ENCODE measurements around the gene LMAN2L. TPM values are rescaled to one million over a fixed set of nuclear protein-coding genes. Genes with fewer than 3 reads are reported as not detected.

Gene LMAN2L
- total RNA-seq, 1 donor from 2014 or later: 33.3 TPM

- no peak for DNase-seq (ENCODE audit: low spot score in 2 of 2, unreplicated experiment in 2 of 2)
- Mint-ChIP-seq H3K27me3 (ENCODE audit: low read depth) (no peaks in the 10 kb centered on the region), H3K36me3 (no peaks in the 10 kb centered on the region), H3K9me3 (no peaks in the 10 kb centered on the region), H3K27ac (no peak overlapping the region), H3K4me1 (peaks cover 5% of the 10 kb centered on the region), H3K4me3 (no peak overlapping the region)
- TF ChIP-seq CTCF (IDR thresholded peaks at IDR 0.05; ENCODE audit: unreplicated experiment): no peak
Observed at GRCh38 chr2:96694816-96695455, 44.9 kb downstream of the LMAN2L start.

- TF ChIP-seq CTCF (IDR thresholded peaks at IDR 0.05; ENCODE audit: unreplicated experiment): no peak
- Mint-ChIP-seq H3K9me3 (no peaks in the 10 kb centered on the region), H3K27me3 (ENCODE audit: low read depth) (no peaks in the 10 kb centered on the region), H3K27ac (peak overlapping the region; percentile 40), H3K36me3 (no peaks in the 10 kb centered on the region), H3K4me1 (peaks cover 5% of the 10 kb centered on the region), H3K4me3 (no peak overlapping the region)
- no peak for DNase-seq (ENCODE audit: low spot score in 2 of 2, unreplicated experiment in 2 of 2)
Observed at GRCh38 chr2:96694279-96694678, 45.6 kb downstream of the LMAN2L start.

DNA sequence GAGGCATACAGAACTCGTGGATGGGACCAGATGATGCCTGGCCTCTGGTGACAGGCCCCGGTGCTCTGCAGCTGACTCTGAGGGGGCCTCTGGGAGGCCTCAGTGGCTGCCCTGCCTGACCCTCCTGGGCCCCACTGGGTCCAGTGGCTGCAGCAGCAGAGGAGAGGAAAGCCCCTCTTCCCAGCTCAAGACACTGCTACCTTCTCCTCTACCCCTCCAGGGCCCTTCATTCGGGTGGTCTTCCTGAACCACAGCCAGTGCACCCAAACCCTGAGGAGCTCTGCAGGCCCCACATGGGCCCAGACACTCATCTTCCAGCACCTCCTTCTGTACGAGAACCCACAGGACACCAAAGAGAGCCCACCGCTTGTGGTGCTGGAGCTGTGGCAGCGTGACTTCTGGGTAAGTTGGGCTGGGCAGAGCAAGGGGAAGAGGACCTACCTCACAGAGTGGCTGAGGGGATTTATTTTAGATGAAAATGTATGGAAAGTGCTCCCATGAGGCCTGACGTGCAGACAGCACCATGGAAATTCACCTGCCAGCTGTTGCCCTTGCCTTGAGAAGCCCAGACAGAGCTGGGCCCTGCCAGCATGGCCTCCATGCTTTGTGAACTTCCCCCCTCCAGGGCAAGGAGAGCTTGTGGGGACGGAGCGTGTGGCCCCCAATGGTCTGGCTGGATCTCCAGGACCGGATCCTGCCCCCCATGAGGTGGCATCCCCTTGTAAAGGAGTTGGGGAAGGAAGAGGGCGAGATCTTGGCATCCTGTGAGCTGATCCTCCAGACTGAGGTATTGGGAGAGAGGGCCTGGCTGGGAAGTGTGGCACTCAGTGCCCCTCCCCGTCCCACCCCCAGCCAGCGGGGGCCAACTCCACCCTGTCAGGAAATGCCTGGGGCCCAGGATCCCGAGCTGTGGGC is 46.3 kb downstream of the LMAN2L start:
- peaks cover 5% of the 10 kb centered on the region for H3K4me1 Mint-ChIP-seq
- no peak overlapping the region for H3K4me3 Mint-ChIP-seq
- H3K36me3 Mint-ChIP-seq: no peaks in the 10 kb centered on the region
- H3K27me3 Mint-ChIP-seq (ENCODE audit: low read depth): no peaks in the 10 kb centered on the region
- no peak overlapping the region for H3K27ac Mint-ChIP-seq
- no peak for DNase-seq (ENCODE audit: low spot score in 2 of 2, unreplicated experiment in 2 of 2)
- no peak for TF ChIP-seq CTCF (IDR thresholded peaks at IDR 0.05; ENCODE audit: unreplicated experiment)
- no peaks in the 10 kb centered on the region for H3K9me3 Mint-ChIP-seq

DNA sequence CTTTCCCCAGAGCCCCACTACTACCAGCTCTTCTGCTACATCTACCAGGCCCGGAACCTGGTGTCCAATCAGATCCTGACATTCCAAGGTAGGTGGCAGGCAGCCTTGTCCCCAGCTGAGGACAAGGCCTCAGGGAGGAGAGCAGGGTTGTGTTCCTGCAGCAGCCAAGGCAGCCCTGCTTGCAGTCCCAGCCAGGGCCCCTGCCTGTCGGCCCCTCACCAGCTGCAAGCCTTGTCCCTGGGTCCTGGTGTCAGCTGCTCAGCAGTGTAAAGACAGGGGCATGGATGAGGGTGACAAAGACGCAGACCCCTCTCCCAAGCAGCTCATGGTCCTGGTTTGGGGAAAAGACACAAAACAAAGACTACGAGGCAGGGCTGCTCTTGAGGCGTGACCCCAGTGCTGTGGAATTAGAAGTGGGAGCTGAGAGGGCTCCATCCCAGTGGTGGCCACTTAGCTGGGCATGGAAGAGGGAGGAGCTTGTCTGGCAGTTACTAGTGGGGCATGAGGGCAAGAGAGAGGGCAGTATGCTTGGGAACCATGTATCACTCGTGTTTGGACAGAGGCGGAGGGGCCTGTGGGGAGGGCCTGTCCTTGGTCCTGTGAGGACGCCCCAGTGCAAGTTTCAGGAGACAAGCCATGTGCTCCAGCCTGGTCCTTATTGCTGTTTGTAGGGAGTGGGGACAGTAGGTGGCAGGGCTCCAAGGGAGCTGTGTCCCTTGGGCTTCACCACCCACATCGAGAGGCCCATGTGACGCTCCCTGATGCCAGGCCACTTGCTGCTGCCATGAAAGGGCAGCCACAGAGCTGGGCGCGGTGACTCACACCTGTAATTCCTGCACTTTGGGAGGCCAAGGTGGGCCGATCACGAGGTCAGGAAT is 47.5 kb downstream of the LMAN2L start:
- Mint-ChIP-seq H3K9me3 (no peaks in the 10 kb centered on the region), H3K4me3 (no peak overlapping the region), H3K27me3 (ENCODE audit: low read depth) (no peaks in the 10 kb centered on the region), H3K27ac (no peak overlapping the region), H3K36me3 (no peaks in the 10 kb centered on the region), H3K4me1 (peaks cover 5% of the 10 kb centered on the region)
- TF ChIP-seq CTCF (IDR thresholded peaks at IDR 0.05; ENCODE audit: unreplicated experiment): no peak
- no peak for DNase-seq (ENCODE audit: low spot score in 2 of 2, unreplicated experiment in 2 of 2)

DNA sequence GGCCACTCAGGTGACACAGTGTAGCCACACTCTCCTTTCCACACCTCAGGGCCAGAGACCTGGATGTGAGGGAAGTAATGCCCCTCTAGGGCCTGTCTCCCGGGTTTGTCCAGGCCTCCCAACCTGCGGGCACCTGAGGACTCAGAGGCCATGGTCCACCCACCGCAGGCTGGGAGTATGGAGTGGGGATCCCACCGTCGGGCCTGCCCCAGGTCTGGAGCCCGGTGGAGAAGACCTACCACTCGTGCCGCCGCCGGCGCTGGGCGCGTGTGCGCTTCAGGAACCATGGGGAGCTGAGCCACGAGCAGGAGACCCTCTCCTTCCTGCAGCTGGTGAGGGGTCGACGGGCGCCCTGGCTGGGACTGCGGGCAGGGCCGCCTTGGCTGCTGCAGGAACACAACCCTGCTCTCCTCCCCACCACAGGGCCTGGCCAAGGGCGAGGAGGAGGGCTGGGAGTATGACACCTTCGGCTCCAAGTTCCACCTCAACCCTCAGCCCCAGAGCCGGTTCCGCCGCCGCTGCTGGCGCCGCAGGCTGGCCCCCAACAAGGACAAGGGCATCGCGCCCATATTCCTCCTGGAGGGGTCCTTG is 48.7 kb downstream of the LMAN2L start:
- H3K36me3 Mint-ChIP-seq: no peaks in the 10 kb centered on the region
- H3K27me3 Mint-ChIP-seq (ENCODE audit: low read depth): no peaks in the 10 kb centered on the region
- H3K27ac Mint-ChIP-seq: no peak overlapping the region
- H3K9me3 Mint-ChIP-seq: no peaks in the 10 kb centered on the region
- TF ChIP-seq CTCF (IDR thresholded peaks at IDR 0.05; ENCODE audit: unreplicated experiment): no peak
- H3K4me3 Mint-ChIP-seq: no peak overlapping the region
- H3K4me1 Mint-ChIP-seq: peaks cover 11% of the 10 kb centered on the region
- DNase-seq (ENCODE audit: low spot score in 2 of 2, unreplicated experiment in 2 of 2): no peak

All from mesothelial cell of epicardium (in vitro differentiated cells).